Coronary artery (tissue), 2 donors: ENCODE measurements around the gene MASP2.
A peak's percentile ranks its signal among the peaks of the same experiment; 100 is the strongest.
"Not testable (repeated sequence)": the region's sequence is repeated elsewhere in the genome, so short reads cannot be mapped to it uniquely, and the experiment has no call there.

Source experiments
- DNase-seq: peaks from one replicate; pipeline ENCODE4 v3.0.0-alpha.2; 2017; ENCODE audit warnings: low spot score
- H3K27ac ChIP-seq, 2 donors: fragments of 200-600 bp; sonication (generic); one replicate each; pipeline ENCODE4 v1.5.1; 2016 to 2019
- H3K4me3 ChIP-seq: fragments of 200-600 bp; sonication (generic); 2 replicates; pipeline ENCODE4 v1.5.1; 2016; ENCODE audit warnings: mild to moderate bottlenecking, moderate library complexity
- TF ChIP-seq, protein P1 (sequence below): fragments of 200-600 bp; sonication (generic); IDR thresholded peaks from one replicate; pipeline ENCODE4 v1.5.1; 2019; ENCODE audit warnings: antibody characterized with exemption

Gene MASP2

GRCh38 chr1:11024874-11025203 is 22.2 kb downstream of the MASP2 start:
- TF ChIP-seq, protein P1, sequence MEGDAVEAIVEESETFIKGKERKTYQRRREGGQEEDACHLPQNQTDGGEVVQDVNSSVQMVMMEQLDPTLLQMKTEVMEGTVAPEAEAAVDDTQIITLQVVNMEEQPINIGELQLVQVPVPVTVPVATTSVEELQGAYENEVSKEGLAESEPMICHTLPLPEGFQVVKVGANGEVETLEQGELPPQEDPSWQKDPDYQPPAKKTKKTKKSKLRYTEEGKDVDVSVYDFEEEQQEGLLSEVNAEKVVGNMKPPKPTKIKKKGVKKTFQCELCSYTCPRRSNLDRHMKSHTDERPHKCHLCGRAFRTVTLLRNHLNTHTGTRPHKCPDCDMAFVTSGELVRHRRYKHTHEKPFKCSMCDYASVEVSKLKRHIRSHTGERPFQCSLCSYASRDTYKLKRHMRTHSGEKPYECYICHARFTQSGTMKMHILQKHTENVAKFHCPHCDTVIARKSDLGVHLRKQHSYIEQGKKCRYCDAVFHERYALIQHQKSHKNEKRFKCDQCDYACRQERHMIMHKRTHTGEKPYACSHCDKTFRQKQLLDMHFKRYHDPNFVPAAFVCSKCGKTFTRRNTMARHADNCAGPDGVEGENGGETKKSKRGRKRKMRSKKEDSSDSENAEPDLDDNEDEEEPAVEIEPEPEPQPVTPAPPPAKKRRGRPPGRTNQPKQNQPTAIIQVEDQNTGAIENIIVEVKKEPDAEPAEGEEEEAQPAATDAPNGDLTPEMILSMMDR, result no peak

DNA sequence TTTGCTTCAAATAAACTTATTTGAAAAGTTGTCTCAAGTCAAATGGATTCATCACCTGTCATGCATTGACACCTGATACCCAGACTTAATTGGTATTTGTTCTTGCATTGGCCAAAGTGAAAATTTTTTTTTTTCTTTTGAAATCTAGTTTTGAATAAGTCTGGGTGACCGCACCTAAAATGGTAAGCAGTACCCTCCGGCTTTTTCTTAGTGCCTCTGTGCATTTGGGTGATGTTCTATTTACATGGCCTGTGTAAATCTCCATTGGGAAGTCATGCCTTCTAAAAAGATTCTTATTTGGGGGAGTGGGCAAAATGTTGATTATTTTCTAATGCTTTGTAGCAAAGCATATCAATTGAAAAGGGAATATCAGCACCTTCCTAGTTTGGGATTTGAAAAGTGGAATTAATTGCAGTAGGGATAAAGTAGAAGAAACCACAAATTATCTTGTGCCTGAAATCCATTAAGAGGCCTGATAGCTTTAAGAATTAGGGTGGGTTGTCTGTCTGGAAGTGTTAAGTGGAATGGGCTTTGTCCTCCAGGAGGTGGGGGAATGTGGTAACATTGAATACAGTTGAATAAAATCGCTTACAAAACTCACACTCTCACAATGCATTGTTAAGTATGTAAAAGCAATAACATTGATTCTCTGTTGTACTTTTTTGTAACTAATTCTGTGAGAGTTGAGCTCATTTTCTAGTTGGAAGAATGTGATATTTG is 22.7 kb downstream of the MASP2 start:
- Histone ChIP-seq H3K4me3 (no peak overlapping the region), H3K27ac (no peak overlapping the region)
- DNase-seq, result no peak
- TF ChIP-seq, protein P1, result no peak

More at GRCh38 chr1:11024874-11025203, 22.2 kb downstream of the MASP2 start:
- DNase-seq, result no peak
- H3K27ac ChIP-seq, result no peak overlapping the region
- no peak overlapping the region for H3K4me3 ChIP-seq

DNA sequence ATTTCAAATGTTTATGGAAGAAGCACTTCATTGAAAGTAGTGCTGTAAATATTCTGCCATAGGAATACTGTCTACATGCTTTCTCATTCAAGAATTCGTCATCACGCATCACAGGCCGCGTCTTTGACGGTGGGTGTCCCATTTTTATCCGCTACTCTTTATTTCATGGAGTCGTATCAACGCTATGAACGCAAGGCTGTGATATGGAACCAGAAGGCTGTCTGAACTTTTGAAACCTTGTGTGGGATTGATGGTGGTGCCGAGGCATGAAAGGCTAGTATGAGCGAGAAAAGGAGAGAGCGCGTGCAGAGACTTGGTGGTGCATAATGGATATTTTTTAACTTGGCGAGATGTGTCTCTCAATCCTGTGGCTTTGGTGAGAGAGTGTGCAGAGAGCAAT is 23.8 kb downstream of the MASP2 start:
- no peak overlapping the region for H3K4me3 ChIP-seq
- DNase-seq, result no peak
- no peak overlapping the region for H3K27ac ChIP-seq
- TF ChIP-seq, protein P1, result no peak

DNA sequence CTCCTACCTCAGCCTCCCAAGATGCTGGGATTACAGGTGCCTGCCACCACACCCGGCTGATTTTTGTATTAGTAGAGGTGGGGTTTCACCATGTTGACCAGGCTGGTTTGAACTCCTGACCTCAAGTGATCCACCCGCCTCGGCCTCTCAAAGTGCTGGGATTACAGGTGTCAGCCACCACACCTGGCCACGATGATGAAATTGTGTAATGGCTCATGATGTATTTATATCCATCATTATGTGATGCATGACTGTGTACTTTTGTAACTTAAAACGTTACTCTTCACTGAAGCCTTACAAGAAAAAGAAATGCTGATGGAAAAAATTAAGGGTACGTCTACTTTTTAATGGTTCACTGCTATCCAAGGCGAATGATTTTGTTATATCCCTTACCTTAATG is 27.1 kb downstream of the MASP2 start:
- no peak for DNase-seq
- H3K4me3 ChIP-seq, result no peak overlapping the region
- TF ChIP-seq, protein P1, result no peak
- H3K27ac ChIP-seq, result no peak overlapping the region

GRCh38 chr1:11019358-11019757 is 27.7 kb downstream of the MASP2 start:
- DNase-seq, H3K27ac ChIP-seq, H3K4me3 ChIP-seq: not testable (repeated sequence)

DNA sequence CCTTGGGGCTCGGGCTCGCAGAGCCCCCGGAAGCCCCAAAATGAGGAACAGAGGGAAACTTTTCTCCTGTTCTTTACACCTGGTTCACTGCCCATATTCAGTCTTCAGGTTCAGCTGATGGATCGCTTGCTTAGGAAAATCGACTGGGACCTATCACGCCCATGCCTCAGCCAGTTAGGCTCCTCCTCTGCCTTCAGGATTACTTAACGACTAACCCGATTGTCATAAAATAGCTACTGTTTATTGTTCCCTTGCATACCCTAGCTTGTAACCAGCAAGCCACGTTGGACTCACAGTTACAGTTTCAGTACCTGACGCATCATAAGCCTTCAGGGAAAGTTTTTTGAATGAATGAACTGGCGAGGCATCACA is 33.9 kb downstream of the MASP2 start:
- Histone ChIP-seq H3K27ac (peak overlapping the region; percentile 96), H3K4me3 (peak overlapping the region; percentile 93)
- DNase-seq, result no peak
- TF ChIP-seq, protein P1, result no peak

DNA sequence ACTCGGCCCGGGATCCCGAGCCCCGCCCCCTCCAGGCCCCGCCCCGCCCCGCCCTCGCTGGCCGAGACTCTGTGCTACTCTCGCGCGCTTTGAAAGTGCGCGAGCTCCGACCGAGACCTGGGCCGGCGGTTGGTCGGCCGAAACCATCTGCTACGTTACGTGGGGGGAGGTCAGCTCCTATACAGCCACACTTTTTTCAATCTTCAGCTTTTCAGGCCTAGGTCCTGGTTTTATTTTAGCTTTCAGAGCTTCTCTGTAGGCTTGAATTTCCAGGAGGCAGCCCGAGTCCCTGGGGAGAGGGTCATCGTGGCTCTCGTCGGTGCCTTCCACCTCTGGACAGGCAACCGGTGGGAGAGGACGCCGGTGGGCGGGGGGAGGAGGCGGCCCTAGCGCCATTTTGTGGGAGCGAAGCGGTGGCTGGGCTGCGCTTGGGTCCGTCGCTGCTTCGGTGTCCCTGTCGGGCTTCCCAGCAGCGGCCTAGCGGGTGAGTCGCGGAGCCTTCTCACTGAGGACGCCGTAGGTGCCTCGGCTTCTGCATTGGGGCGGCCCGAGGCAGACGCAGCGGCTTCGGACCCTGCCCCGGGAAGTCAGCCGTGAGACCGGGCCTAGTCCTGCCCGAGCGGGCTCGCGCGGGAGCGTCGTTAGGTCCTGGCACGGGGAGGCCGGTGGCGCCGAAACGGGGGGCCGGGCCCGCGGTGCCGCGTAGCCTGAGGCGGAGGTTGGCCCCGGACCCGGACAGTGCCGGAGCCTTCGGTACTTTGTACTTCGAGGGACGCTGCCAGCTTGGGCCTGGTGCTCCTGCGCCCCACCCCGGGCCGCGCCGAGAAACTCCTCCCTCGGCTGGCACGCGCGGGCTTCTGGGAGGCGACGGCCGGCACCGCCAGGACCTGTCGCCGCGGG is 34.5 kb downstream of the MASP2 start, which contains the start of gene TARDBP:
Gene TARDBP, plus strand, starts transcription at position 395 of the 900 bp plus-strand sequence. CDS start 1,074 bp downstream, outside the sequence.
- H3K4me3 ChIP-seq, result peak within 1 kb of the TSS; percentile 93
- peak; percentile 93 for DNase-seq
- TF ChIP-seq, protein P1, result no peak
- H3K27ac ChIP-seq, result peak within 1 kb of the TSS; percentile 96
